Non-pigmented ciliary epithelial cell (primary cell): Measurements from ENCODE around the gene FIG4.
"Not testable (repeated sequence)": the region's sequence is repeated elsewhere in the genome, so short reads cannot be mapped to it uniquely, and the experiment has no call there.

Experiments
- DNase-seq: peaks from one replicate; pipeline ENCODE4 v3.0.0-alpha.2; 2010; ENCODE audit warnings: low read depth

Gene FIG4

DNA sequence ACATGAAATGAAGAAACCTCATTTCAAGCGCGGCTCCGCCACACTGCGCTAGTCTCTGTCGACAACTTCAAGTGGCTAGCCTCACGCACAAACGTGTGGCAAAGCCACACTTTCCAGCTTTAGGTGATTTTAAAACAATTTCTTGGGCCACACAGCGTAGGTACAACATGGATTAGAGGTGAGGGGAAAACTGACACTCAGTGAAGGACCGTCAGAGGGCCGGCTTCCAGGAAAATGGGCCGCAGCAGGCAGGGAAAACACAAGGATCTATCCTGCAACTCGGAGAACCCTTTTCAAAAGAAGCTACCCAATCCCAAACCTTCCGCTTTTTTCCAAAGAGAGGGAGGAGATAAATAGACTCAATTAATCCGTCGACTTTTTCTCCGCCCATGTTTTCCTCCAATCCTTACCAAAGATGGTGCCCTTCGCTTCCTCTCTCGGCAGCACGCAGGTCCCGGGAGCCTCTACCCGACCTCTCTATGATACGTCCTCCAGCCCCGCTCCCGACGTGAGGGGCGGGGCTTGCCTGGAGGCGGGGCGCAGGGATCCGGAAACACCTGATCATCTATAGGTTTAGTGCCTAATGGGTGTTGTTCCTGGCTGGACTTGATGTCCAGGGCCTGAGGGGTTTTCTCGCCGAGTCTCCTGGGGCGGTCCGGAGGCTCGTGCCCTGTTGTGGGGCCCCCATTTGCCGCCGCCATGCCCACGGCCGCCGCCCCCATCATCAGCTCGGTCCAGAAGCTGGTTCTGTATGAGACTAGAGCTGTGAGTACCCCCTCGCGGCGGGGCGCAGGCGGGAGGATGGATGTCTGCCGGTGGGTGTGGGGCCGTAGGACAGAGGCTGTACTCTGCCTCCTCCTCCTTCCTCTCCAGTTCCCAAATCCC, at the start of gene FIG4, which contains the start of gene AK9:
TSS of gene FIG4 (plus strand) at position 560 of the 885 bp plus-strand sequence. CDS start at position 700, 140 bp downstream.
TSS of gene AK9 (minus strand) at position 466 of the 885 bp plus-strand sequence. CDS start 15,457 bp downstream, outside the sequence.
- peak; percentile 71 for DNase-seq

DNA sequence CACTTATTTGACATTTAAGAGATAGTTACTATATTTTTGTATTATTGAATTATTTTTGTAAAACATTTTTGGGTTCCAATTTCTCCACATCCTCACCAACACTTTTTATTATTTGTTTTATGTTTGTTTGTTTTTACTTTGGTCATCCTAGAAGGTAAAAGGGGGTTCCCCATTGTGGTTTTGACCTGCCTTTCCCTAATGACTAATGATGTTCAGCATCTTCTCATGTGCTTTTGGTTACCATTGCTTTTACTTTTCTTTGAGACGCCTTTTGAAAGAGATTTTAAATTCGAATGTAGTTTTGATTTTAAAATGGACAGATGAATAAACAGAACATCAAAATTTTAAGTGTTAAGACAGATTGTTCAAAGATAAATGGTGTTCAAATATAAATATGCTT, 47.0 kb upstream of the FIG4 start:
- no peak for DNase-seq

DNA sequence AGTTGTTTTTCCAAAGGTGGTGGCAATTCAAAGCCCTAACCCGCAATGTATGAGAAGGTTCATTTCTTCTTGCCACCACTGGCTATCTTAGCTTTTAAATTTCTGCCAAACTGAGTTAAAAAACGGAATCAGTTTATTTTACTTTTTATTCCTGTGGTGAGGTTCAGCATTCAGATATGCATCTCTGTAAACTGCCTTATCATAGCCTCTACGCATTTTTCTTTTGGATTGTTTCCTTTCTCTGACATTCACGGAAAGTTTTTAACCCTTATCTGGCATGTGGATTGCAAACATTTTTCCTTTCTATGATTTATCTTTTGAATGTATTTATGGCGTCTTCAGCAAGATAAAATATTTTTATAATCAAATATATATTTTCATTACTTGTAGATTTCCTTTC, 37.8 kb upstream of the FIG4 start:
- no peak for DNase-seq

DNA sequence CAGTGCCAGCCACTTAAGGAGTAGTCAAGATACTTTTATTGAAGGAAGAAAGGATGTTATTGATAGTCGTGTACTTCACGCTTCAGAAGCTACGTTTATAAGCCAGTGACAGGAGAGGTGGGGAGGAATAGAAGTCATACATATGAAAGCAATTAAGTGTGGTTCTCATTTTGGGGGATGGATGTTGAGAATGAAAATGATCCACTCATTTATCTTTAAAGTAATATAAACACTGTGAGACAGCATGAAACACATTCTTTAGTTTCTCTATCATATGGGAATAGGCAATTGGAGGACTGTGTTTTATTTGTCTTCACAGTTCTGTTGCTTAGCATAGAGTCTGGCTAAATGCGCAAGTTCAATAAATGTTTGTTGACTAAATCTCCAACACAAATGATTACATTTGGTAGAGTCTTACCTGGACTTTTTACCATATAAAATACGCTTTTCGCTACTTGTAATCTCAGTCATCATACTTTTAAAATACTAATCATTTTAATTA, 35.3 kb upstream of the FIG4 start:
- DNase-seq: no peak

DNA sequence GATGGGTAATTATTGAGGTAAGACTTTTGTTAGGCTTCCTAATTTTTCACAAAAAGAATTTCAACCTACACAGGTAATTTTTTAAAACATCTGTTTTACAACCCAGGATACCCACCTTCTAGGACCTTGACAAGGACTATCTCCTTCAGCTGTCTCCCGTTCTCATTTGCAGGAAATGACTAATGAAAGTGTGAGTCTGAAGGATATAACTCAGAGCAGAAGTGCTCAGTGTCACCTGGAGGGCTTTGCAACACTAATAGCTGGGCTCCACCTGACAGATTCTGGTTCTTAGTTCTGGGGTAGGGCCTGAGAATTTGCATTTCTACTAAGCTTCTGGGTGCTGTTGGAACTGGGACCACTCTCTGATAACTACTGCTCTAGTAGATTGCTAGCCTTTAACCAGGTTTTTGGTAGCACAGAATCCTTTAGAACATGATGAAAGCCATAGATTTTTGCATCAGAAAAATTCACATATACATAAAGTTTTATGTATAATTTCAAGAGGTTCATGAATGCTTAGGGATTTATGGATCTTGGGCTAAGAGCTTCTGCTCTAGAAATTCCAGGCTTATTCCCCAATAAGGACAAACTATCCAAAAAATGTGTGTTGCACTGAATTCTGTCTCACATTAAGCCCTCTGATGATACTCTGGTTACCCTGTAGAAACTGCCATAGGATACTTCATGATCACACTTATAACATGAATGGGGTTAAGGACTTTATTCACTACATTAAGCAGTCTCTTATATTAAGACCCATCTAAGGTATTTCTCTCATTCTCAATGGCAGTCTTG, 30.4 kb upstream of the FIG4 start:
- DNase-seq: no peak

DNA sequence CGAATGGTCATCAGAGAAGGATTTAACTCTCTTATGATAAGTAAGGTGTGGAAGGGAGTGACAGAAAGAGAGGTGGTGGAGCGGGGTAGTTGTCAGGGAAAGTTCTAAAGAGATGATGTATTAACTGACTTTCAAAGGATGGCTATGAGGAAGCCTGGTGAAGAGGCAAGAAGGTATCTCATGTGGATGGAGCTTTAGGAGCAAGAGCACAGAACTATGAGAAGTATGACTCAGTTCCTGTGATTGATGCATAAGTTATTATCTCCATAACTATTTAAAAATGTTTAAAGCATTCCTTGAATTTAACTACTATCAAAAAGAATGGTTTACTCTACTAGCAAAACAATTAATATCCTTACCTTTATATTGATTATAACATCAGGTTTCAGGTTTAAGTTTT, 28.9 kb upstream of the FIG4 start:
- no peak for DNase-seq

DNA sequence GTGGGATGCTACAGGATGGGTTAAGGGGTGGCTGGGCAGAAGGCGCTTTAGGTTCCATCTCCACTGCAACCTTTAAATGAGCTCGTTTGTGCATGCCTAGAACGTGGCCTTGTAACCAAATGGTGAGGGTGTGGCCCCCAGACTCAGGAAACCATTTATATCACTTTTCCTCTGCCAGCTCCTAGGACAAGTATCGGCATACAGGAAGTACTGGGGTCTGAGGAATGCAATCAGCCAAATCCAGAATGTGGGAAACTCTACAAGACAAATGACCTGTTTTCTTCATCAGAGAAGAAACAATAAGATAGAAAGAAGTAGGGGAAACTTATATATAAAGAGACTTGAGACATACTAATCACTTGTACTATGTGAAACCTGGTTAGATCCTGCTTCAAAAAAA, 21.3 kb upstream of the FIG4 start:
- DNase-seq: no peak

DNA sequence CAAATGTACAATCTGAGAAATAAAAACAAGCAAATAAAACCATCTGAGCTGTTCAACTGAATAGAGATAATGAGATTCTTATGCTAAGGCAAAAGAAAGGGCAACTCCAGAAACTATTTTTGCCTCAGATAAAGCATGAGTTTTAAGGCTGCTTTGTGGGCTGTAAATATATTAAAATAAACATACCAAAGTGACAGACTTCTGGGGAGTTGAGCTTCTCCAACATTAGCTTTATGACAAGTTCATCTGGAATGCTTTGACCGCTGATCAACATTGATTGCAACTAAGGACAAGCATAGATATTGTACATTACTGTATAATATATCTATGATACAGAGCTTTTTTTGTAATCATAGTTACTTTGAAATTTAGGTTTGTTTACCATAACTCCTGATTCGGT, 19.4 kb upstream of the FIG4 start:
- DNase-seq: no peak

DNA sequence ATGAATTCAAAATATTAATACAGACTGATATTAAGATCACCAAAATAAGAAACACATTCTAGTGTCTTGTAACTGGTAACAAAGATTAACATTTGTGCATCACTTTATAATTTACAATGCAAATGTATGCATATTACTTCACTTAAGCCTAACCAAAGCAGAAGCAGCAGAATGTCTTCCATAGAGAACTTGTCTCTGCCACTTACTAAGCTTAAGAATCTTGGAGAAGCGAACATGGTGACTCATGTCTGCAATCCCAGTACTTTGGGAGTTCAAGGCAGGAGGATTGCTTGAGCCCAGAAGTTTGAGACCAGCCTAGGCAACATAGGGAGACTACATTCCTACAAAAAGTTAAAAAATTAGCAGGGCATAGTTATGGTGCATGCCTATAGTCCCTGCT, 18.9 kb upstream of the FIG4 start:
- no peak for DNase-seq

DNA sequence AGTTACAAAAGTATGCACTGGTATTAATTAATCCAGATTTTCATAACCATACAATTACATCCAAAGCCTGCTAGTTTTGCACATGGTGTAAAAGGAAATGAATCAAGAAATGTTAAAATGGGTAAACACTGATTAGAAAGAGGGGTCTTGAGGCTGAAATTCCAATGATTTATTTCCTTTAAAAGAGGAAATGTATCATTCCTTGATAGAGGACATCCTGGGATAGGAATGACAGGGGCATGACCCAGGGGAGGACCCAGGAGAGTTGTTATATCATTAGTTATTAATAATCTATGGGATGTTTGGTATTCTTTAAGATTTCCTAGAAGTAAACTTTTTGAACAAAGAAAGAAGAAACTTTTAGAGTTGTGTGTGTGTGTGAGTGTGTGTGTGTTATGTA, 18.3 kb upstream of the FIG4 start:
- no peak for DNase-seq

DNA sequence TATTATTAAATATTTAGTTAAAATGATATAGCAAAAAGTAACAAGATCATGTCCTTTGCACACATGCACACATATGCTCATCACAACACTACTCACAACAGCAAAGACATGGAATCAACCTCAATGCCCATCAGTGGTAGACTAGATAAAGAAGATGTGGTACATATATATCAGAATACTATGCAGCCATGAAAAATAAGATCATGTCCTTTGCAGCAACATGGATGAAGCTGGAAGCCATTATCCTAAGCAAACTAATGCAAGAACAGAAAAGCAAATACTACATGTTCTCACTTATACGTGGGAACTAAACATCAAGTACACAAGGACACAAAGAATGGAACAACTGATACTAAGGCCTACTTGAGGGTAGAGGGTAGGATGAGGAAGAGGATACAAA, 14.4 kb upstream of the FIG4 start:
- DNase-seq: no peak

DNA sequence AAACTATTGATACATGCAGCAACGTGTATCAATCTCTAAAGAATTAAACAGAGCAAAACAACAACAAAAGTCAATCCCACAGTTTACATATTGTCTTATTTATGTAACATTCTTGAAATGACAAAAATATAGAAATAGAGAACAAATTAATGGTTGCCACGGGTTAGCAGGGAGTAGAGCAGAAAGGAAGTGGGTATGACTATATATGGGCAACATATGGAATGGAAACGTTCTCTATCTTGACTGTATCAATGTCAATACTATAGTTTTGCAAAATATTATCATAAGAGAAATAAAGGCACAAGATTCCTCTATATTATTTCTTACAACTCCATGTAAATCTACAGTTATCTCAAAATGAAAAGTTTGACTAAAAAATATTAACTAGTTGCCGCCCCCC, 12.9 kb upstream of the FIG4 start:
- DNase-seq: no peak

DNA sequence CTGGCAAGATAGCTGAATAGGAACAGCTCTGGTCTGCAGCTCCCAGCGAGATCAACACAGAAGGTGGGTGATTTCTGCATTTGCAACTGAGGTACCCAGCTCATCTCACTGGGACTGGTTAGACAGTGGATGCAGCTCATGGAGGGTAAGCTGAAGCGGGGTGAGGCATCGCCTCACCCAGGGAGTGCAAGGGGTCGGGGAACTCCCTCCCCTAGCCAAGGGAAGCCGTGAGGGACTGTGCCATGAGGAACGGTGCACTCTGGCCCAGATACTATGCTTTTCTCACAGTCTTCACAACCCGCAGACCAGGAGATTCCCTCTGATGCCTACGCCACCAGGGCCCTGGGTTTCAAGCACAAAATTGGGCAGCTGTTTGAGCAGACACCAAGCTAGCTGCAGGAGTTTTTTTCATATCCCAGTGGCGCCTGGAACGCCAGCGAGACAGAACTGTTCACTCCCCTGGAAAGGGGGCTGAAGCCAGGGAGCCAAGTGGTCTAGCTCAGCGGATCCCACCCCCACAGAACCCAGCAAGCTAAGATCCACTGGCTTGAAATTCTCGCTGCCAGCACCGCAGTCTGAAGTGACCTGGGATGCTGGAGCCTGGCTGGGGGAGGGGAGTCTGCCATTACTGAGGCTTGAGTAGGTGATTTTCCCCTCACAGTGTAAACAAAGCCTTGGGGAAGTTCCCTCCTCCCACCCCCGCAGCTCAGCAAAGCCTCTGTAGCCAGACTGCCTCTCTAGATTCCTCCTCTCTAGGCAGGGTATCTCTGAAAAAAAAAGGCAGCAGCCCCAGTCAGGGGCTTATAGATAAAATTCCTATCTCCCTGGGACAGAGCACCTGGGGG, 12.2 kb upstream of the FIG4 start:
- DNase-seq: not testable (repeated sequence)

DNA sequence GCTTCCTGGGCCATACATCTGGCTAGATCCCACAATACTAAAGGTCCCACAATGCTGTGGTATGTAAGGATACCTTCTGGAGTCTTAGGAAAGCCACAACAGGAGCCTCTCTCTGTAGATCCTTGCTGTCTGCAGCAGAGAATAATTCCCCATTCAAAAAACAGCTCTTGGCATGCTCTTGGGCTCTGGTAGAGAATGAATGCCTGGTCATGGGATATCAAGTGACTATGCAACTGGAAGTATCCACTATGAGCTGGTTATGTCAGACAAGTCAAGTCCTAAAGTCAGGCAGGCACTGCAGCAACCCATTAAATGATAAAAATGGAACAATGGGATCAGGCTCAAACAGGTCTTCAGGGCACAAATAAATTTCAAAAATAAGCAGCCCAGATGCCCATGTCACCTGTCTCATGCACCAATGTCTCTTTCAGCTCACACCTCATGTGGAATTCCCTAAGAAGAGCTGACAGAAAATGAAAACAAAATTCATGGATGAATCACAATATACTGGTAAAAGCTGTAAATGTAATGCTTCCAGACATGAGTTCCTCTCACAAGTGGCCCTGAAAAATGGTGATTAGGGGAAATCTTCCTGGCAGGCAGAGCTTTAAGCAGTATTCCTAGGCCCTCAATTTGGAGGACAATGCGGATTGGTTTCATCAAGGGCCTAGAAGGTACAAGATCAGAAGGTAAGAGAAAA, 4.4 kb upstream of the FIG4 start:
- no peak for DNase-seq

DNA sequence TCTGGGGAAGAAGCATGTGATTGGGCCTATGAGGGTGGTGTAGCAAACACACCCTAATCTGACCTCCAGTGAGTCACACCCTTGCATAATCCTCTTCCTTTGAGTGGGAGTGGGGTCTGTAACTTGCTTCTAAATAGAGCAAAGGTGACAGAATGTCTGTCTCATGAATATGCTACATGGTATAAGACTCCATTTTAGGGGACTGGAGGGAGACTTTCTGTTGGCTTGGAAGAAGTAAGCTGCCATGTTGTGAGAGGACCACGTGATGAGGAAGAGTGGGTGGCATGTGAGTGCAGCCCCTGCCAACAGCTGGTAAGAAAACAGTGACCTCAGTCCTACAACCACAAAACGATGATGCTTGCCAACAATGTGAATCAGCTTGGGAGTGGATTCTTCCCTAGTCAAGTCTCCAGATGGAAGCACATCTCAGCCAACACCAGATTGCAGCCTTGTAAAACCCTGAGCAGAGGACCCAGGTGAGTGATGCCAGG, 3.8 kb upstream of the FIG4 start:
- peak; percentile 87 for DNase-seq

DNA sequence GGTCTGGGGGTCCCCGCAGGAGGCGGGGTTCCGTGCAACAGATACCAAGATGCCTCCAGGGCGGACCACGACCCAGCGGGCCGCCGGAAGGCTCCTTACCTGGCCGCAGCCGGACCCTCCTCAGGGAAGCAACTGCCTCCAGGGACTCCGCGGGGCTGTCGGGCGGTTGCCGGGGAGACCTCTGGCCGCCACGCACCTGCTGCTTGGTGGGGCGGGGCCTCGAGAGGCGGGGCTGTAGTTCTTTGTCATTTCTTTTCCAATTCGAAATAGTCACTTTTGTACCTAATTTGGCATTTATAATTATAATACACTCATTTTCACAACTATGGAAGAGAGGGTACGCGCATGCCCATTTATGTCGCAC, 741 bp upstream of the FIG4 start:
- DNase-seq: no peak

DNA sequence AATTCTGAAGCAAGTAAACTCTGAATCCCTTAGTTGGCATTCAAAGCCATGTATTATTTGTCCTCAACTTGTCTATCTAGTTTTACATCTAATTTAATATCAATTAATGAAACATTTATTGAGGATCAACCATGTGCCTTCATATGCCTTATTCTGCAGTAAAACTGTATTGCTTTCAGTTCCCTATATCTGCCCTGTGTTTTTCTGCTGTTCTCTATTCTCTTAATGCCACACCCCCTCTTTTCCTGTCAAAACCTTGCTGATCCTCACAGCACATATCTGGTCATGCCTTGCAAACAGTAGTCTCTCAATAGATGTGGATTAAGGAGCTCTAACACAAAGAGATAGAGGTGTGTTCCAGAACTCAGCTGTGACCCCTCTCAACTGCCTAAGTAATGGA, 2.0 kb downstream of the FIG4 start:
- DNase-seq: no peak

DNA sequence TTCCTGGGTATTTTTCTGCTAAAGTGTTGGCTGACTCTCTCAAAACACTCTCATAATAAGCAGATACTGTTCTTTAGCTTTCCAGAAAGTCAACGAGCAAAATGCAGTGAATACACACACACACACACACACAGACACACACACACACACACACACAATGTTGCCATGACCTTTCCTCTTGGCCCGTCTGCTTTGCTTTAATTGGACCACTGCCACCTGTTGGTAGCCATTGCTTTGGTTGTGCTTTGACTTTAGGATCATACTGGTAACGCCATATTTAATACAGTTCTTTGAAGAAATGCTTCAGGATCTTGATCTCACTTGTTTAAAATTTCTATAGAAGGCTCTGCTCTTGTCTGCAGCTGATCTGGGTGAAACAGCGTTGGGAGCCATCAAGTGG, 4.4 kb downstream of the FIG4 start:
- DNase-seq: no peak

DNA sequence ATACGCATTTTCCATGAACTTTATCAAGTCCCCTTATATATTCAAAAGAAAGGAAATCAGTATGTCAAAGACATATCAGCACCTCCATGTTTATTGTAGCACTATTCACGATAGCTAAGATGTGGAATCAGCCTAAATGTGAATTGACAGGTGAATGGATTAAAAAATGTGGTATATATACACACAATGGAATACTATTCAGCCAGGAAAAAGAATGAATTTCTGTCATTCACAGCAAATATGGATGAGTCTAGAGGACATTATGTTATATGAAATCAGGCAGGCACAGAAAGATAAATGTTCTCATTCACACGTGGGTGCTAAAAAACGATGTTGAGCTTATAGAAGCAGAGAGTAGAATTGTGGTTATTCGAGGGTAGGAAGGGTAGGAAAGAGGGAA, 5.3 kb downstream of the FIG4 start:
- DNase-seq: no peak

DNA sequence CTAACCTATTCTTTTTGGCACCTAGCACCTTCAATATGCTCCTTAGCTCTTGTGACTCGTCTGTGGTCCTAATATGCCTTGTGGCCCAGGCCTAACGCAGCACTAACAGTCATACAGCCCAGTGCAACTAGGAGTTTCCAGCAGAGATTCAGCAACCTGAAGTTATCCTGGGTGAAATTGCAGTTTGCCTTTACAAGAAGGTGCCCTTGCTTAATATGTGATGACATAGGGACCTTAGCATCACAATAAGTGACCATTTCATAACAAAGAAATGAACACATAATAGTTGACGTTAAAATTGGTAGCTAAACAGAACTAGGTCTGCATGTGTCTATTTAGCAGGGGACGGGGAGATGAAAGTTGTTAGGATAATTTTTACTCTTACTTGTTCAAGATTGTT, 10.1 kb downstream of the FIG4 start:
- no peak for DNase-seq

DNA sequence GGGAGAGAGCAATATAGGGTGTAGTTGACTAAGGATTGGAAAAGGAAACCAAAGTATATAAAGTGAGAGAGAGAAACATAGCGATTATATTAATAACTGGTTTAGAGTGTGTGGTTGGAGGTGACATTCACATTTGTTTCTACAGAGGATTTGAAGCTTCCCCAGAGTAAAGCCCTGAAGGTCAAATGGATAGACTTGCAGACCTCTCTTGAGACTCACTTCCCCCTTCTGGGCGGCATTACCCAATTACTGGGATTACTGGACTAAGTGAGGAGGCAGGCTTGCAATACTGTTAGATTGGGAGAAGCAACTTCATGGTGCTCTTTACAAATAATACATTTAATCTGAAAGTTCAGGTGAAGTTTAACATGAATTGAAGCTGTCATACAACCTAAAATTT, 10.7 kb downstream of the FIG4 start:
- DNase-seq: no peak
